ENCODE measurements around the gene DNAAF5. TPM values are rescaled to one million over a fixed set of nuclear protein-coding genes. Genes with fewer than 3 reads are reported as not detected.

Gene DNAAF5
- total and polyA plus RNA-seq, 2 of the 13 experiments (the other 11 are each of a cell fraction or from before 2014, with no cell fraction given): 11.9 to 21.5 TPM

GRCh38 chr7:725223-726005 lies 1.1 kb upstream of the DNAAF5 start:
- peak overlapping the region; percentile 90 for H3K9ac ChIP-seq (ENCODE audit: insufficient read depth, low read depth, low read length)
- no peak overlapping the region for H2AFZ ChIP-seq (ENCODE audit: low read length)
- H3K36me3 ChIP-seq (replicated peaks in 1 of 2; ENCODE audit: control insufficient read depth in 1 of 2, insufficient read depth in 2 of 2, low read length in 2 of 2): peaks cover 7 to 23% of the 10 kb centered on the region in 2 experiments; a peak in 4 of 5 replicates
- intact Hi-C loops (cut with micrococcal nuclease; ENCODE audit: unreplicated experiment): loop anchor here (1.0 kb wide), 1 partner anchor 187 kb away; no protein-coding TSS in a partner anchor
- 0 out of 2 replicates have a peak, but pooled peaks have one; percentile 2 for TF ChIP-seq NCOA1 (CRISPR knock-in tag; IDR thresholded peaks at IDR 0.05)
- TF ChIP-seq, protein P1, sequence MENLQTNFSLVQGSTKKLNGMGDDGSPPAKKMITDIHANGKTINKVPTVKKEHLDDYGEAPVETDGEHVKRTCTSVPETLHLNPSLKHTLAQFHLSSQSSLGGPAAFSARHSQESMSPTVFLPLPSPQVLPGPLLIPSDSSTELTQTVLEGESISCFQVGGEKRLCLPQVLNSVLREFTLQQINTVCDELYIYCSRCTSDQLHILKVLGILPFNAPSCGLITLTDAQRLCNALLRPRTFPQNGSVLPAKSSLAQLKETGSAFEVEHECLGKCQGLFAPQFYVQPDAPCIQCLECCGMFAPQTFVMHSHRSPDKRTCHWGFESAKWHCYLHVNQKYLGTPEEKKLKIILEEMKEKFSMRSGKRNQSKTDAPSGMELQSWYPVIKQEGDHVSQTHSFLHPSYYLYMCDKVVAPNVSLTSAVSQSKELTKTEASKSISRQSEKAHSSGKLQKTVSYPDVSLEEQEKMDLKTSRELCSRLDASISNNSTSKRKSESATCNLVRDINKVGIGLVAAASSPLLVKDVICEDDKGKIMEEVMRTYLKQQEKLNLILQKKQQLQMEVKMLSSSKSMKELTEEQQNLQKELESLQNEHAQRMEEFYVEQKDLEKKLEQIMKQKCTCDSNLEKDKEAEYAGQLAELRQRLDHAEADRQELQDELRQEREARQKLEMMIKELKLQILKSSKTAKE (CRISPR knock-in tag; IDR thresholded peaks at IDR 0.05; ENCODE audit: borderline replicate concordance): no peak
- 0 out of 2 replicates have a peak, but pooled peaks have one; percentile 3 for TF ChIP-seq ZNF766 (CRISPR knock-in tag; IDR thresholded peaks at IDR 0.05; ENCODE audit: borderline replicate concordance)
- no peak for TF ChIP-seq ZMYM2 (CRISPR knock-in tag; IDR thresholded peaks at IDR 0.05)
- no peak for TF ChIP-seq HOXD1 (CRISPR knock-in tag; IDR thresholded peaks at IDR 0.05)
- TF ChIP-seq SAFB2 (CRISPR knock-in tag; IDR thresholded peaks at IDR 0.05; ENCODE audit: borderline replicate concordance, low read depth): no peak
- no peak for TF ChIP-seq NCOR1 (IDR thresholded peaks at IDR 0.05; ENCODE audit: borderline replicate concordance, low read length)
- TF ChIP-seq NFIB (CRISPR knock-in tag; IDR thresholded peaks at IDR 0.05; ENCODE audit: borderline replicate concordance): no peak
- TF ChIP-seq MEF2D (CRISPR knock-in tag; IDR thresholded peaks at IDR 0.05): no peak
- TF ChIP-seq POLR2AphosphoS5 (IDR thresholded peaks at IDR 0.05; ENCODE audit: low read depth, low read length): no peak
- TF ChIP-seq ZNF775 (CRISPR knock-in tag; IDR thresholded peaks at IDR 0.05; ENCODE audit: borderline replicate concordance): no peak
- TF ChIP-seq, protein P2, sequence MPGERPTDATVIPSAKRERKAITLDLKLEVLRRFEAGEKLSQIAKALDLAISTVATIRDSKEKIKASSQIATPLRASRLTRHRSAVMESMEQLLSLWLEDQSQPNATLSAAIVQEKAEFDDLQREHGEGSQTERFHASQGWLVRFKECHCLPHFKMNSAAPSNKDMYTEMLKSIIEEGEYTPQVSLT (CRISPR knock-in tag; IDR thresholded peaks at IDR 0.05; ENCODE audit: borderline replicate concordance, low read depth): no peak
- TF ChIP-seq, protein P3, sequence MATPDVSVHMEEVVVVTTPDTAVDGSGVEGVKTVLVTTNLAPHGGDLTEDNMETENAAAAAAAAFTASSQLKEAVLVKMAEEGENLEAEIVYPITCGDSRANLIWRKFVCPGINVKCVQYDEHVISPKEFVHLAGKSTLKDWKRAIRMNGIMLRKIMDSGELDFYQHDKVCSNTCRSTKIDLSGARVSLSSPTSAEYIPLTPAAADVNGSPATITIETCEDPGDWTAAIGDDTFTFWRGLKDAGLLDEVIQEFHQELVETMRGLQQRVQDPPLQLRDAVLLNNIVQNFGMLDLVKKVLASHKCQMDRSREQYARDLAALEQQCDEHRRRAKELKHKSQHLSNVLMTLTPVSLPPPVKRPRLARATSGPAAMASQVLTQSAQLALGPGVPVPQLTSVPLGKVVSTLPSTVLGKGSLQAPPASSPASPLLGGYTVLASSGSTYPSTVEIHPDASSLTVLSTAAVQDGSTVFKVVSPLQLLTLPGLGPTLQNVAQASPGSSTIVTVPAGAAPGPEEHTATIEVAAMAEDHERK (CRISPR knock-in tag; IDR thresholded peaks at IDR 0.05; ENCODE audit: low read depth): no peak
- peak overlapping the region; percentile 98 for H3K4me2 ChIP-seq (ENCODE audit: low read depth, low read length)
- H3K27me3 ChIP-seq (ENCODE audit: control insufficient read depth in 1 of 2, insufficient read depth in 2 of 2, low read length in 2 of 2): no peaks in the 10 kb centered on the region; a peak in 1 of 5 replicates
- in situ Hi-C loops (cut with HindIII; ENCODE audit: extremely low pct_ligation_motif_present, low pct_unique_long_range_greater_than_20kb): no loop called here
- H3K9me3 ChIP-seq (ENCODE audit: low read length): peaks cover 5% of the 10 kb centered on the region; the same call in 1 of the 2 replicates
- WGBS (ENCODE audit: low lambda C conversion rate): 96% methylated on average over 6 of the region's 8 CpGs
- TSS peak; percentile 53 for BruUV-seq (replicated peaks)
- H3K4me3 ChIP-seq (replicated peaks in 1 of 3; ENCODE audit: insufficient read depth in 1 of 3, low read depth in 2 of 3, low read length in 3 of 3): peak overlapping the region; percentile 80 to 99 (median 81); a peak in 5 of 6 replicates
- peaks cover 42% of the 10 kb centered on the region for H3K4me1 ChIP-seq (ENCODE audit: insufficient read depth, low read length)
- FAIRE-seq (no peak), ATAC-seq (no peak), DNase-seq (ENCODE audit: low spot score) (no peak)
- CTCF ChIA-PET (ENCODE audit: low intra/inter-chr PET ratio, low total read pairs): no interaction called here
- POLR2A ChIA-PET: no interaction called here
- peak overlapping the region; percentile 68 for H3K27ac ChIP-seq (ENCODE audit: extremely low read length, insufficient read depth, low read length)
- H4K20me1 ChIP-seq (ENCODE audit: insufficient read depth, low read length): no peaks in the 10 kb centered on the region
- peaks cover 27% of the 10 kb centered on the region for H3K79me2 ChIP-seq (ENCODE audit: insufficient read depth, low read length)

Measured in HepG2 (cell line).